HG03175 (cell line): ENCODE measurements around the gene ANOS1.
"Not testable (repeated sequence)": the region's sequence is repeated elsewhere in the genome, so short reads cannot be mapped to it uniquely, and the experiment has no call there.

Experiments
- ATAC-seq: cut with Tn5 transposase; IDR thresholded peaks from one replicate; pipeline ENCODE4 v1.9.1; 2021; ENCODE audit warnings: mild to moderate bottlenecking, moderate library complexity; ENCODE audit not compliant: unreplicated experiment

ANOS1 gene, protein sequence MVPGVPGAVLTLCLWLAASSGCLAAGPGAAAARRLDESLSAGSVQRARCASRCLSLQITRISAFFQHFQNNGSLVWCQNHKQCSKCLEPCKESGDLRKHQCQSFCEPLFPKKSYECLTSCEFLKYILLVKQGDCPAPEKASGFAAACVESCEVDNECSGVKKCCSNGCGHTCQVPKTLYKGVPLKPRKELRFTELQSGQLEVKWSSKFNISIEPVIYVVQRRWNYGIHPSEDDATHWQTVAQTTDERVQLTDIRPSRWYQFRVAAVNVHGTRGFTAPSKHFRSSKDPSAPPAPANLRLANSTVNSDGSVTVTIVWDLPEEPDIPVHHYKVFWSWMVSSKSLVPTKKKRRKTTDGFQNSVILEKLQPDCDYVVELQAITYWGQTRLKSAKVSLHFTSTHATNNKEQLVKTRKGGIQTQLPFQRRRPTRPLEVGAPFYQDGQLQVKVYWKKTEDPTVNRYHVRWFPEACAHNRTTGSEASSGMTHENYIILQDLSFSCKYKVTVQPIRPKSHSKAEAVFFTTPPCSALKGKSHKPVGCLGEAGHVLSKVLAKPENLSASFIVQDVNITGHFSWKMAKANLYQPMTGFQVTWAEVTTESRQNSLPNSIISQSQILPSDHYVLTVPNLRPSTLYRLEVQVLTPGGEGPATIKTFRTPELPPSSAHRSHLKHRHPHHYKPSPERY

GRCh38 chrX:8731559-8732395 lies at the start of gene ANOS1:
Gene ANOS1 (minus strand): TSS chrX:8732137. CDS start chrX:8732036, 101 bp downstream.
- no peak for ATAC-seq

GRCh38 chrX:8773117-8773516 lies 41.2 kb upstream of the ANOS1 start:
- no peak for ATAC-seq

DNA sequence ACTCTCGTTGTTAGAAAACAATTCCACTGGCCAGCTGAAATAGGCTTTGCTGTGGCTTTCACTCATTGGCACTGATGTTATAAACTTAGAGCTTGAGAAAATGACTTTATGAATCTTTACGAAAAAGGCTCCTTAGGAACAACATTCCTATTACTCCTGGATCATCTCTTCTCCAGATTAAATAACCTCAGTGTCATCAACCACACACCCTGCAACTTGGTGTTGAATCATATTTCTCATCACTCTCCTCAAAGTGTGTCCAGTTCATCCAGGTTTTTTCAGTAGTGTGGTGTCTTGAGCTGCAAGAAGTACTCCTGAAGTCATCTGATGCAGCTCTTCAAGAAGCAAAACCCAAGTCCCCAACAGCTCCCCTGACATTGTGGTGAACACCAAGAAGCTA lies 28.1 kb upstream of the ANOS1 start:
- no peak for ATAC-seq

GRCh38 chrX:8758706-8759105 lies 26.8 kb upstream of the ANOS1 start:
- ATAC-seq: not testable (repeated sequence)

GRCh38 chrX:8757609-8758389 lies 25.9 kb upstream of the ANOS1 start:
- ATAC-seq: not testable (repeated sequence)

DNA sequence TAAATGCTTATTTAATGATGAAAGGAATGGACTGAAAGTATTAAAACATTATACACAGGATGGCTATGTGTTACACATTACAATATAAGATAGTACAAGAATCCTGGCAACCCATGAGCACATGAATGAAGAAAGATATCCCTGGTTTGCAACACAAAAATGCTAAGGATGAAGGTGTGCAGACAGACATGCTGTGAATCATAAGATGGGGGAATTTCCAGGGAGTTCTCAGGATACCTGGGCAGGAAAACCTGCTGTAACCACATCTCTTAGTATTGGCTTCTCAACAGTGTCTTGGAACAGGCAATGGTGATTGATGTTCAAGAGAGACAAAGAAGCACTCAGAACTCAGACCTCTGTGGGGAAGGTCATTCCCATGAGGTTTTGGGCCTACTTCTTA lies 23.9 kb upstream of the ANOS1 start:
- ATAC-seq: no peak

GRCh38 chrX:8755116-8755515 lies 23.2 kb upstream of the ANOS1 start:
- no peak for ATAC-seq

- ATAC-seq: no peak
Measured at GRCh38 chrX:8749697-8750096, 17.8 kb upstream of the ANOS1 start.

- no peak for ATAC-seq
Measured at GRCh38 chrX:8748855-8749254, 16.9 kb upstream of the ANOS1 start.

DNA sequence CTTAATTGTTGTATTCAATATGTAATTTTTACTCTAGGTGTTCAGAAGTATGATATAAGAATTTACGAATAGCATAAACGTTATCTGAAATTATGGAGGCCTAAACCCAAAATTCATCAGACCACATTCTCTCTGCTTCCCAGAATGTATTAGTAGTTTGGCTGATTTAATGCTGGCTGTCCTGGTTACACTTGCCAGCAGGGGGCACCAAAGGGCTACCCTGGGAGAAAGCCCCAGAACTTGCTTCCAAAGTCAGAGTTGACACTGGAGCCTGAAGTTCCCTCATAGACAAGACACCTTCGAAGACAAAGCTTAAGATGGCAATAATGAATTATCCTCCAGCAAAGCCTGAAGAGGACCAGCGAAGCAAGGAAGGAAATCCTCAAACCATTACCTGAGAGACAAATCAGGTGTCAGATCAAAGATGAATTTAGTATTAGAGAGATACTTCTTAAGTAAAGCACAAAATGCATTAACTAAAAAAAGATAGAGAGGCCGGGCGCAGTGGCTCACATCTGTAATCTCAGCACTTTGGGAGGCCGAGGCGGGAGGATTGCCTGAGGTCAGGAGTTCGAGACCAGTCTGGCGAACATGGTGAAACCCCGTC lies 11.3 kb upstream of the ANOS1 start:
- no peak for ATAC-seq

- ATAC-seq: no peak
Measured at GRCh38 chrX:8741981-8742380, 10.0 kb upstream of the ANOS1 start.

DNA sequence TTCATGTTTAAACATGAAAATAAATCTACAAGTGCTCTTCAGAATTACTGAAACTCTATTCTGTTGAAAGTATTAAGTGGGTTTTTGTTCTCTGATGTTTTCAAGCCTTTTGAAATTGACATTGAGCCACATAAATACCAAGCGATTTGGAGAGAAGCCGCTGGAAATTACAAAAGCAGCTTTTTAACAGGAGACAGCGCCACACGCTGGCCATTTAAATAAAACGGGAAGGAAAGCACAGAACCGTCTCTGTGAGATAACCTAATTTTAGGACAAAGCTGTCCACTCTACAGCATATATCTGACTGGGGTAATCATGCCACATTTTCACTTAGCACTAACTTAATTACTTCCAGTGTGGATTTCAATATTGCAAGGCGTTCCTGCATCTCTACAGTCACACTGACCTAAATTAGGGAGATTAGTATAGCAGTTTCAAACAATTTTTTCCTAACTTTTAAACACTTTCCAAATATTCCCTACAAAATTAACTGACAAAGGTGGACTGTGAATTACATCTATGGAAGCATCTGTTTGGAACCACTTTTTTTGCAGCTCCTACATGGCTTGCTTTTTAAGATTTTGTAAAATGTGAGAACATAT lies 6.8 kb upstream of the ANOS1 start:
- no peak for ATAC-seq

DNA sequence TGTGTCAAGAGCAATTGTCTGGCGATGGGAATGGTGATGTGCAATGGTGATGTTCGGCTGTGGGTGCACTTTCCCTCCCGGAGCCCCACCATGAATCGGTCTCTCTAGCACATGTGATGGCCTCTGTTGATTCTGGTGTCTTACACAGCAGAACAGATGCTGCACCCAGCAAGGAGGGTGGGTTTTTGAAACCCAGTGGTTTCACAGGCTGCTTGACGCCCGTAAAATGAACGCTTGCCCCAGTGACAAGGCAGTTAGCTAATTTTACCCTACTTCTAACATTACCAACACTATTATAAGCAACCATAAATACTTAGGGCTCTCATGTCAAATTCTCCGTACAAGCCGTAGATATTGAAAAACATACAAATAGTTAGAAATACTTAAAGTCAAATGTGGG lies 5.9 kb upstream of the ANOS1 start:
- ATAC-seq: no peak

- ATAC-seq: no peak
Measured at GRCh38 chrX:8730812-8731558, 952 bp downstream of the ANOS1 start.

DNA sequence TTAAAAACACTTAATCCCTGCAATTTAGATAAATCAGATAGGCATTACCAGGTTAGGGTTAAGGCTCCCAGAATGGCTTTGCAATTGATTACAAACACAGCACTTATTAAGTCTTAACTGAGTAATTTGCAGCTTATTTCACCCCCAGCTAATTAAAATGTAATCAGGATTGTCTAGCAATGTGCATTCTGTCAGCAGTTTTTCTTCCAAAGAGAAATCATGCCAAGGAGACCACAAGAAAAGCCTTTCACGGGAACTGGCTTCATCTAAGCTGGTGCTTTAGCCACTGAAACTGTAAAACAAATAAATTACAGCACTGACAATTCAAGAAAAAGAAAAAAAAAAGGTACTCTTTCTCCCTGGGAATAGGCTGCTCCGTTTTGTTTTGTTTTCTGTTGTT lies 2.1 kb downstream of the ANOS1 start:
- no peak for ATAC-seq

GRCh38 chrX:8728932-8729535 lies 2.9 kb downstream of the ANOS1 start:
- no peak for ATAC-seq

- no peak for ATAC-seq
Measured at GRCh38 chrX:8726031-8726652, 5.8 kb downstream of the ANOS1 start.

DNA sequence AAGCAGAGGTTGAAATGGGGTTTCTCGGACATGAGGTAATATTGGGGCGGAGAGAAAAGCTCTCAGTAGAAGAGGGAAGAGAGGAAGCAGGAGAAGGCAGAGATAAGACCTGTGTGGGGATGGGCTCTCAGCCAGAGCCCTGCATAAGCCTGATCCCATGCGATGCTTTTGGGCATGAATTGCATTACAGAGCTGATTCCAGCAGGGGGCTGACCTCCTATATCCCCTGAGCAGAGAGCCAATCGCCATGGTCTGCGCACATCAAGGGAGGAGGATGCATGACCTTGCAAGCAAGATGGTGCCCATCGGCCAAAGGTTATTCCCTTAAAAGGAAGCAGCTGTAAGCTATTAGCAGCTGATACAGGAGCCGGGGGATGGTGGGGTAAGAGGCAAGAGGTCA lies 7.6 kb downstream of the ANOS1 start:
- no peak for ATAC-seq
